Bladder microvascular endothelial cell (primary cell): ENCODE measurements around the gene RRM1. TPM values are rescaled to one million over a fixed set of nuclear protein-coding genes. Genes with fewer than 3 reads are reported as not detected.

Experiments used
- total RNA-seq: library from RNA; depleted of rRNA; stranded (reverse); fragments of >200 nt; gene quantifications from 2 replicates; pipeline ENCODE4 v1.2.3, GENCODE V29; 2014

RRM1 gene
- total RNA-seq = 78.0 and 85.6 TPM in 2 replicates

DNA sequence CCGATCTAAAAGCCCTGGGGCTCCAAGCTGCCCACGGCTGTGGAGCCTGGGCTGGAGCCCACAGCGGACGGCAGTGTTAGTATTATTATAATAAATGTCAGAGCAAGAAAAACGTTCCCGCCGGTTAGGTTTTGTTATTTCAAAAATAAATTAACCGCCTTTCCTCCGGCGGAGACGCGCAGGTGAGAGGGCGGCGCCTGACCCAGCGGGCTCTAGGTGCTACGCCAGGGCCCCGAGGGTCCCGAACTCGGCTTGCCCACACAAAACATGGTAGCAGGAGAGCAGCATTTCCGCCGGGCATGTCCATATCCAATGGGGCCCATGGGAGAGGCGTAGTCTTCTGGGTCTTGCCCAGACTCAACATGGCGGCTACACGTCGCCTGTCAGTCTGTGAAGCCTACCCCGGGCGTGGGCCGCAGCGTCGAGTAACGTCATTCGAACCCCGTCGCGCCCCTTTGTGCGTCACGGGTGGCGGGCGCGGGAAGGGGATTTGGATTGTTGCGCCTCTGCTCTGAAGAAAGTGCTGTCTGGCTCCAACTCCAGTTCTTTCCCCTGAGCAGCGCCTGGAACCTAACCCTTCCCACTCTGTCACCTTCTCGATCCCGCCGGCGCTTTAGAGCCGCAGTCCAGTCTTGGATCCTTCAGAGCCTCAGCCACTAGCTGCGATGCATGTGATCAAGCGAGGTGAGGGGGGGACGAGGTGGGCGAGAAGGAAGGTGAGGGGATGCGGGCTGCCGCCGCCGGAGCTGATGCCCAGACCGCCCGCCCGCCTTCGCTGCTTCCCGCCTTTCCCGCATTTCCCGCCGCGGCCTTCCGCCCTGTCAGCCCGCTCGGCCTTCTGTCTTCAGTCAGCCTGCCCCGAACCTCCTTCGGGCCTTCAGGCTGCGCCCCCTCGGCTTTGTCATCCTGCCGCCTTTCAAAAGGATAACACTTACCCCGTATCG, at the start of gene RRM1:
Gene RRM1, plus strand, starts transcription at position 452 of the 944 bp plus-strand sequence. Its CDS starts 214 bp downstream, at position 666.

Other genes starting within 250 kb of the RRM1 start
- gene STIM1, start 239.1 kb upstream of the RRM1 start, total RNA-seq = 19.4 and 48.3 TPM in 2 replicates